Measurements from ENCODE around the gene CILP2.

The CILP2 gene

DNA sequence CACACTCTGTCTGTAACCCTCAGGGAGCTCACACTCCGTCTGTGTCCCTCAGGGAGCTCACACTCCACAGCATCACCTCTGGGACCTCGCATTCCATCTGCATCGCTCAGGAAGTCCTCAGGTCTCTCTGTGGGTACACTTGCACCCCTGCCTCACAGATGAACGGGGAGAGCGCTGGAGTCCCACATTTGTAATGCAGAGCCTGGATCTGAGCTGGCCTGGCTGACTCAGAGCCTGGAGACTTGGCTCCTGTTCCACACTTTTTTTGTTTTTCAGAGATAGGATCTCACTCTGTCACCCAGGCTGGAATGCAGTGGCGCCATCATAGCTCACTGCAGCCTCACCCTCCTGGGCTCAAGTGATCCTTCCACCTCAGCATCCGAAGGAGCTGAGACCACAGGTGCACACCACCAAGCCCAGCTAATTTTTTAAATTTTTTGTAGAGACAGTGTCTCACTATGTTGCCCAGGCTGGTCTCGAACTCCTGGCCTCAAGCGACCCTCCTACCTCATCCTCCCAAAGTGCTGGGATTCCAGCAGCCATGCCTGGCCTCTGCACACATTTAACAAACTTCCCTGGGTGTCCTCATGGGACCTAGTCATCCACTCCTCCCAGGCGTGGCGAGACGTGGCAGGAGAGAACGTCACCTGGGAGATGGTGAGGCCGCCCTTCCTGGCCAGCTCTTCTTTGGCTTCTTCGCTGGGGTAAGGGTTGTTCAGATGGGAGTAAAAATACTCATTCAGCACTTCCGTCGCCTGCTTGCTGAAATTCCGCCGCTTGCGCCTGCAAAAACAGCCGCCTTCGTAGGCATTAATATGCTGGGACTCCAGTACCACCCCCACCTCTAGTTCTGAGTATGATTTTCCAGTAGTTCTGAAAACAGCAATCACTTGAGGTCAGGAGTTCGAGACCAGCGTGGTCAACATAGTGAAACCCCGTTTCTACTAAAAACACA is 31.0 kb downstream of the CILP2 start:
- DNase-seq = no peak

DNA sequence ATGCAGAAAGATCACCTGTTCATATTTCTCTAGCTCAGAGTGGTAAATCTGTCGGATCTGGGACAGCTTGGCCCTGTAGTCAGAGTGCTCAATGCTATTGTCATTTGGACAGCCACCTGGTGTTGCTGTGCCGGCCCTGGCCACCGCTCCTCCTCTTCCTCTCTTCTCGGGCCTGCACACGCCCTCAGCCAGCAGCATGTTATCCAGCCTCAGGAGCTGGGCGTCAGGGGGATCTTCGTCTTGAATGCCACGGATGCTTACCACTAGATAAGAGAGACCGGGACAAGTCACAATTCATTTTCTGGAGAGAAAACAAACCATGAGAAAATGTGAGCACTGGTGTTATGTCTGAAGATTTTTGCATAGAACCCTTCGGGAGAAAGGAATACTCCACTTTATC is 32.5 kb downstream of the CILP2 start:
- DNase-seq = no peak

DNA sequence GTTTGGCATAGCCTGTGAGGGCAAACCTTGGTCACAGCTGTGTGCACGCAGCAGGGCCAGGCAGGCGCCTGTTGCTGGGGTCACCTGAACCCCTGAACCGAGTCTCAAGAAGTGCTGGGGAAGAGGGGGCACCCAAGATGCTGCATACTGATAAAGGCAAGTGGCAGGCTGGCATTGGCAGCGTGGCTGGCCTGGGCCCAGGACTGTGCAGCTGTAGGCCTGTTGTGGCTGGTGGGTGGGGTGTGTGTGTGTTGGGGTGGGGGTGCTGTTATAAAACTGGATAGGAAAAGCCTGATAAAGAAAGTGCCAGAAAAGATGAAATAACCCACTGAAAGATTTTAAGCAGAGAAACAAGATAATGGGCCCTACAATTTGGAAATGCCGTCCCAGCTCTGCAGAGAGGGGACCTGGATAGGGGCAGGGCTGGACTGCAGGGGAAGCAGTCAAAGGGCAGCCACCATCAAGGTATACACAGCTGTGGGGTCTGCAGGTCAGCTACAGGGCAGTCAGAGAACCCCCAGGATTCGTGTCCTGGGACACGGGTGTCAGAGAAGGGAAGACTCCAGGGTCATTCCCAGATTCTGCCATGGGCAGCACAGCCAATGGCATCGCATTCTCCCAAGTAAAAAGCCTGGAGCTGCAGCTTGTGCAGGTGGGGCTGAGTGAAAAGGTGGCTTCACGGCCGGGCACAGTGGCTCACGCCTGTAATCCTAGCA is 33.2 kb downstream of the CILP2 start:
- no peak for DNase-seq

DNA sequence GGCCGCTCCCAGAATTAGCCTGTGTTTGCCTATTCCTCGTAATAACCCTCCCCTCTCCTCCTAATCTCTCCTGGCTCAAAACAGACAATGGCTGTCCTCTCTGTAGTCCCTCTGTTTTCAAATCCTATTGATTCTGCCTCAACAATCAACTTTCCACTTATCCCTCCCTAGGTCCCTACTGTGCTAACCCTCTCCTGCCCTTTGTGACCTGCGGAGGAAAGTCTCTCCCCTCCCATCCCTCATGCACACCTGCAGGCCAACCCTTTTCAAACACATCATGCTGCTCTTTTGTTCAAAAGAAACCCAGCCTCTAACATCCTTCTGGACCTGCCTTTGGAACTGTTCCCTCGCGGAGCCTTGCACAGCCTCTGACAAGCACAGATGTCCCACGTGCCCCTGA is 37.3 kb downstream of the CILP2 start:
- no peak for DNase-seq

DNA sequence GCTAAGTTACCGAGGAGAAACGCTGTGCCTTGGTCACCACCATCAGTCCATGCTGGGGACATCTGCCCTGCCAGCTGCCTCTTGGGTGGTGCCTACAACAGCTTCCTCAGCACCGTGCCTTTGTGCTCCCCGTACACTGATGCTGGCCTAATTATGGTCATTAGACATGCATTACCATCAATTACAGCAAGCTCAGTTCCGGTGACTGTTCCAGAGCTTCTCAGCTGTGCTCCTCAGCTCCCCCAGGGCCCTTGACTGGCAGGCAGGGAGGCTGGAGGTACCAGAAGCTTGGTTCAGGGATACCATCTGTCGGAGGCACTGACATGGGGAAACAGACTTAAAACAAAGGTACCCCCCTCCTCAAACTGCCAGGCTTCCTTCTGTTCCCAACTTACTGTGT is 40.2 kb downstream of the CILP2 start:
- DNase-seq = no peak

DNA sequence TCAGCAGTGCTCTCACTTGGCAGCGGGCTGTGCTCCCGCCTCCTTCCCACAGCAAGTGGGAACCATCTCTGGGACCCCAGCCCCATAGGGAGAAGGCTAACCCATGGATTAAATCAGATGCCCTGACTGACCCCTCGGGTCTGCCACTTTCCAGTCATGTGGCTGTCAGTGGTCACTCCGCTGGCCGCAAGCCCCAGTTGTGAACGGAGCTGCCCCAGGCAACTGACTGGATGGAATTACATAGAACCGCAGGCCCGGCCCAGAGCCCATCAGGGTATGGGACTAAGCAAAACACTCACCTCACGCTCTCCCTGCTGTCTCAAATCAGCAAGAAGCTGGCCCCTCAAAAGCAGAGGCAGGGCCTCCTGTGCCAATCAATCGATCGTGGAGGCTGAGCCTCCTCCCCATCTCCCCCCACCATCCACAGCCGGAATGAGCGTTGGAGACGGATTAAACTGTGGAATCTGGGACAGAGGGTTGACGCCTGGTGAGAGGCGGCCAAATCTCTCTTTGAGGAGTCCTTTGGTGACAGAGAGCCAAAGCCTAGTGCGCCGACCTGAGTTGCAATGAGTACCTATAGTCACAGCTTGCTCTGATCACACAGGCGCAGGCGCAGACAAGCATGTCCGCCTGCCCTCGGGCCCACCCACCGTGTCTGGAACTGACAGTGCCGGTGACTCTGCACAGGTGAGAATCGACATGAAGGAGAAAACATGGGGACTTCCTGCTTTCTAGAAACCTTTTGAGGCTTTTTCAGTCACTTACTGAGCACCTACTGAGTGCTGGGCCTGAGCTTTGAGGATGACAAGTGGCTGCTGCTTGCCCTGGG is 41.7 kb downstream of the CILP2 start:
- DNase-seq = no peak

DNA sequence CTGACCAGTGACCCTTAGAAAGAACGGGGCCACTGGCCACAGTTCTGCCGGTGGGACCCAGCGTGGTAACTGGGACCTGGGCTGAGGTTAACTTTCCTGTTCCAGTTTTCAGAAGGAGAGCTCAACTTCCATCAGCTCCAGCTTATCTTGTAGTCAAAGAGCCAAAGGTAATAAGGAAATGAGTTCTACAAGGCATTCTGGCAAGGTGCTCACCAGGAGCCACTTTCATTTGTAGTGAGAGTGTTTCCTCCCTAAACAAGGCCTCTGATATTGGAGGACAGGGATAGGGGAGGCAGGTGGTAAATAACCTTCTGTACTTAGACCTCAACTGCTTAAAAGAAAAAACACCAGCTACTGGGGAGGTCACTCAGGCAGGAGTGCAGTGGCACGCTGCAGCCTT is 42.4 kb downstream of the CILP2 start:
- no peak for DNase-seq

DNA sequence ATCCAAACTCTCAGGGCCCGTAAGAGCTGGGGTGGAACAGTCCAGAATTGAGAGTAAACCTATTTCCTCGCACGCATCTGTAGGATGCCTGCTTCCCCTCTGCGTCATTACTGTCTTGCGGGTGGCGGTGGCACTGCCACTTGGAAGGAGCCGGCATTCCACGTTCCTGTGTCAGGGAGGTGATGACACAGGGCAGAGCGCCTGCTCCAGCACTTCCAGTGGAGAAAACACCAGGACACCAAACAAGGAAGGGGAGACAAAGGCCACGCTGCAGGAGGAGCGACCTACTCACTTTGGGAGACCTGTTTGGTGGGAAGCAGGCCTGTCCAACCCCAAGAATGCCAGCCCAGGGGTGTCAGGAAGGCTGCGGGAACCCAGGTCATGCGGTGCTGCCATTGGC is 43.3 kb downstream of the CILP2 start:
- DNase-seq = no peak

DNA sequence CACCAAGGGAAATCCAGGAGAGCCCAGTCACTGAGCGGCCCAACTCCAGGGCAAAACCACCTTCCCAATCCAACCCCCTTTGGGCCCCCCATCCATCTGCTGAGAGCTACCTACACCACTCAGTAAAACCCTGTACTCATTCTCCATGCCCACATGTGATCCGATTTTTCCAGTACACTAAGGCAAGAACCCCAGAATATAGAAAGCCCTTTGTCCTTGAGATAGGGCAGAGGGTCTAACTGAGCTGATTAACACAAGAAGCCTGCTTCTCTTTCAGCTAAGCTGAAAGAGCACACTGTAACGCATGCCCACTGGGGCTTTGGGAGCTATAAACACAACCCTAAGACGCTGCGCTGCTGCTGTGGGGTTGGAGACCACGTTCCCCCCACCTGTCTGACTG is 44.4 kb downstream of the CILP2 start:
- DNase-seq = no peak

DNA sequence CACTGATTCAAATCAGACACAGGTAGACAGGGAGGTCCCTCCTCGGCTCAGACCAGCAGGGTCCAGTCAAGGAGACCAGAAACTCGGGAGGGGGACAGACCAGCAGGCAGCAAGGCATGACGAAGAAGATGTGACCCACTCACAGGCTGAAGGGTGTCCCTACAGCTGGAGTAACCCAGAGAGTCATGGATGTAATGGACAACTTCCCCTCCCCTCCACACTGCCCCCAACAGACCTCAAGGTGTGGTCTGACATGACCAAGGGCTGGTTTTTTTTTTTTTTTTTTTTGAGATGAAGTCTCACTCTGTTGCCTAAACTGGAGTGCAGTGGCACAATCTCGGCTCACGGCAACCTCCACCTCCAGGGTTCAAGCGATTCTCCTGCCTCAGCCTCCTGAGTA is 46.3 kb downstream of the CILP2 start:
- DNase-seq = no peak

DNA sequence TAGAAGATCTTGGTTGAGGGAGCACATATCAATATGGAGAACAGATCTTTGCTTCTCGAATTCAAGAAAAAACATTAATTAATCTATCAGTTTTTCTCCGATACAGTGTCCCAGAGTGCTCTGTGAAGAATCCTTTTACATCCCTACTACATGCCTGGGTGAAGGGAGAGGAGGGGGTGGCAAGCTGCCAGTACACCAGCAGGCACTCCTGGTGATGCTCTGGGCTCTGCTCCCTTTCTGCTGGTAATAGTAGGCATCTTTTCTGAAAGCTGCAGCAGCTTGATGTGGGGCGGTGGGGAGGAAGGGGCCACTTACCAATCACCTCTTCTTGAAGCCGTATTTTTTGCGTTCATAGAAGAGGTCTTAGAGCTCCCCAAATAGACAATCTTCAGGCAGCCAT is 49.7 kb downstream of the CILP2 start:
- DNase-seq = no peak

DNA sequence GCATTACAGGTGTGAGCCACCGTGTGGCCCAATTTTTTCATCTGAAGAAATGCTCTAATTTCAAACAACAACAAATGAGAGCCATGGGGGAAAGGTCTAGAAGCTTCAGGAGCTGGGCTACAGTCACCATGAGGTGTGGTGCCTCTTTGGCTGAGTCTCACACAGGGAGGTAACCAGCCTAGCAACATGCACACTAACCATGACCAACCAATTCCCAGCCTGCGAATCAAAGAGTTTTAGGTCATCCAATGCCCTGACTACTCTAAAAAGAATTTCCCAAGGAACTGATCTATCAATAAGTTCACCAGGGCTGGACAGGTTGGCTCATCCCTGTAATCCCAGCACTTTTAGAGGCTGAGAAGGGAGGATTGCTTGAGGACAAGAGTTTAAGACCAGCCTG is 50.5 kb downstream of the CILP2 start:
- DNase-seq = no peak

DNA sequence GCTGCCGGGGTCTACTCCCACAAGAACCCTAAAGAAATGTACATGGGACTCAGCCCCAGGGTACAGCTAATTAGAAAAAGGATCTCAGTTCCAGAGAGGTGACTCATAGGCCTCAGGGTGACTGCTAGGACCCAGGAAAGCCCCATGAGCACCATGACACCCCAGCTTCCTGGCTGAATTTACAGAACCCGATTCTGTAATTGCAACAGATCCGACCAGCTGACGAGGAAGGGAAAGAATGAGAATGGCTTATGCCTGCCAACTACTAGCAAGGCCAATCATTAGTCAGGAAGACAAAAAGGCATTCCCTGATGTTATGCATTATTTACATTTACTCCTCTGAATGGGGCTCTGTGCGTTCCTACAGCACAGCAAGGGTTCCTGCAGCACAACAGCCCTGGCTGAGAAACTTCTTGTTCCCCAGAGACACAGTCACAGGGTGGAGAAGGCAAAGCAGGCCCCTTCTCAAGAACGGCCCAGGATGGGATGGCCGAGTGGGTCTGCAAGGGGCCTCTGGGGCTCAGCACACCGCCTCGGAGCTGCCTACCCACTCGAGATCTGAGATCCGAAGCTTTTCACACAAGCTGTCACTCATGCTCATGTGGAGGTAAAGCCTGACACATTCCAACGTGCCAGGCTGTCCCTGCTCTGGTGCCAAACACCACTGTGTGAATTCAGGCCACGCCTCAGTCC is 53.2 kb downstream of the CILP2 start:
- DNase-seq = no peak

DNA sequence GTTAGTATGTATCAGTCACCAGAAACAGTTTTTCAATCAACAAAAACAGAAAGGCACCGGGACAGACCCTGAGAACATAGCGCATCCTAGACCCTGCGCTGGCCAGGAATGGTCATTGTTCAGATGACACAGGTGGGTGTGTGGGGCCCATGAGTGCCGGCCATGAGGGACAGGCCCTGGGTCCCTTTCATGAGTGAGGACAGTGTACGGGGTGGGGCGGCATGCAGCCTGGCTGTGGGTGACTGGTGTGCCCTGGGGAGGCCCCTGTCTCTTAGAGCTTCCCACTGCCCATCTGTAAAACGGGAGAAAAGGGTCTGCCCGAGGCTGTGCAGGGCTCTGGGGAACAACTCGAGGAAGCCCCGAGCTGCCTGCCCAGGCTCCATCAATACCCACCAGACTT is 54.6 kb downstream of the CILP2 start:
- DNase-seq = no peak

DNA sequence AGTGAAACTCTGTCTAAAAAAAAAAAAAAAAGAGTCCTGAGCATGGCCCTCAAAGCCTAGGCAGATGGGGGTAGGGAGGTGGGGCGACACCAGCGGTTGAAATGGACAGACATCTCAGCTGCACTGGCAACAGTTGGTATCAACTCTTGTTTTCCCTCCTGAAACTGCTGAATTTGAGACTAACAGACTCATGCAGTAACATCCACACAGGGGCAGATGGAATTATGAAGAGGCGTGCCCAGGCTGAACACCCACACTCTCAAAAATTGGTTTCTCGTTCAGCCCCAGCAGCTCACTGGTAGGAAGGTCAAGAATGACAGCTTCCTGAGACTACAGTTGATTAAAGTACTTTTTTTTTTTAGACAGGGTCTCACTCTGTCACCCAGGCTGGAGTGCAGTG is 56.3 kb downstream of the CILP2 start:
- DNase-seq = no peak

DNA sequence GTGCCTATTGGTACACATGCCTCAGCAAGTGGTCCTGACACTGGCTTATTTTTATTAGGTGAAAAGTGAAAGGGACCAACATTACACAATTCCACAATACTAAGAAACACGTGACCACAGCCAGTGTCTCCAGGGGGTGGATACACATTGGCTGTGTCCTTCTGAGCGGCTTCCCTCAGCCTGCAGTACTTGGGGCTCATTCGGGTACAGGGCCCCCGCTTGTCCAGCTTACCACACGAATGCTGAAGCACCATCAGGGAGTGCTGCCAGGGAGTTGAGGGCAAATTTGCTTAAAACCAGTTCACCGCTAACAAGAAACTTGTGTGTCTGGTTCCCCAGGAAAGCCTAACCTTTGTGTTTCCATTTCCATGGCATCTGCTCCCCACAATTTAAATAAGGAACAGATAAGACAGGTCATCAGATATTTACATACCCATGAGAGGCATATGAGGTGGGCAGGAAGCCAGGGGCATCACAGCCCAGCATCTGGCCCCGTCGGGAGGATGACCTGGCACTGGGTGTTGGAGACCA is 57.2 kb downstream of the CILP2 start:
- DNase-seq = no peak

Measured in DMS79 treated with DMSO at 0.1 percent for 48 hours (cell line).